ENCODE measurements around the gene PDIA2. TPM values are rescaled to one million over a fixed set of nuclear protein-coding genes. Genes with fewer than 3 reads are reported as not detected.
A peak's percentile ranks its signal among the peaks of the same experiment; 100 is the strongest.
"Not testable (repeated sequence)": the region's sequence is repeated elsewhere in the genome, so short reads cannot be mapped to it uniquely, and the experiment has no call there.

PDIA2 gene
- total and polyA plus RNA-seq, 2 experiments from 2014 or later = not detected

- Histone ChIP-seq H3K79me2 (ENCODE audit: insufficient read depth) (peaks cover 96% of the 10 kb centered on the region), H3K9me2 (ENCODE audit: insufficient read depth) (no peaks in the 10 kb centered on the region), H3K9ac (no peak overlapping the region), H2AFZ (no peak overlapping the region), H3F3A (ENCODE audit: insufficient read depth) (peaks cover 8% of the 10 kb centered on the region; the same call in 1 of the 2 replicates), H4K20me1 (ENCODE audit: insufficient read depth) (peaks cover 8% of the 10 kb centered on the region), H3K9me3 (ENCODE audit: low read depth) (no peaks in the 10 kb centered on the region), H3K27me3 (replicated peaks; ENCODE audit: insufficient read depth) (no peaks in the 10 kb centered on the region), H3K4me1 (ENCODE audit: insufficient read depth) (peaks cover 10% of the 10 kb centered on the region; the same call in 1 of the 2 replicates), H3K4me3 (no peak overlapping the region), H3K4me2 (ENCODE audit: unreplicated experiment) (no peak overlapping the region), H3K27ac (no peak overlapping the region), H3K36me3 (ENCODE audit: low read depth) (no peaks in the 10 kb centered on the region)
- in situ Hi-C loops (cut with MboI) = no loop called here
- no peak for DNase-seq
- TF ChIP-seq EZH2 (IDR thresholded peaks at IDR 0.05; ENCODE audit: insufficient read depth, poor library complexity, severe bottlenecking) (no peak), EZH2phosphoT487 (IDR thresholded peaks at IDR 0.05; ENCODE audit: insufficient read depth, low read depth) (no peak)
- 95 to 96% methylated on average over 28 of the region's 28 CpGs for WGBS, 2 experiments (ENCODE audit: low coverage in 1 of 2, low lambda C conversion rate in 2 of 2, missing lambda C conversion rate in 2 of 2)
Observed at GRCh38 chr16:325375-326145, 42.6 kb downstream of the PDIA2 start.

GRCh38 chr16:330741-331140 is 47.8 kb downstream of the PDIA2 start:
- Histone ChIP-seq H2AFZ (no peak overlapping the region), H3K79me2 (ENCODE audit: insufficient read depth) (peaks cover 98% of the 10 kb centered on the region), H3K4me3 (no peak overlapping the region), H3K36me3 (ENCODE audit: low read depth) (no peaks in the 10 kb centered on the region), H3K9me3 (ENCODE audit: low read depth) (no peaks in the 10 kb centered on the region), H4K20me1 (ENCODE audit: insufficient read depth) (peaks cover 7% of the 10 kb centered on the region; the same call in 1 of the 2 replicates), H3K27ac (peak overlapping the region; percentile 39), H3F3A (ENCODE audit: insufficient read depth) (peaks cover 11% of the 10 kb centered on the region; the same call in 1 of the 2 replicates), H3K27me3 (replicated peaks; ENCODE audit: insufficient read depth) (no peaks in the 10 kb centered on the region), H3K4me1 (ENCODE audit: insufficient read depth) (peaks cover 24% of the 10 kb centered on the region), H3K9ac (peak overlapping the region; percentile 42), H3K4me2 (ENCODE audit: unreplicated experiment) (no peak overlapping the region), H3K9me2 (ENCODE audit: insufficient read depth) (no peaks in the 10 kb centered on the region)
- no peak for DNase-seq
- in situ Hi-C loops (cut with MboI) = no loop called here
- 65 to 73% methylated on average over 2 of the region's 2 CpGs for WGBS, 2 experiments (ENCODE audit: low coverage in 1 of 2, low lambda C conversion rate in 2 of 2, missing lambda C conversion rate in 2 of 2)
- TF ChIP-seq EZH2 (IDR thresholded peaks at IDR 0.05; ENCODE audit: insufficient read depth, poor library complexity, severe bottlenecking) (no peak), EZH2phosphoT487 (IDR thresholded peaks at IDR 0.05; ENCODE audit: insufficient read depth, low read depth) (no peak)

GRCh38 chr16:331181-331814 is 48.3 kb downstream of the PDIA2 start:
- peaks cover 11% of the 10 kb centered on the region; the same call in 1 of the 2 replicates for H3F3A ChIP-seq (ENCODE audit: insufficient read depth)
- DNase-seq = peak; percentile 57
- H3K4me3 ChIP-seq; H3K4me2 ChIP-seq (ENCODE audit: unreplicated experiment); H2AFZ ChIP-seq; H4K20me1 ChIP-seq (ENCODE audit: insufficient read depth); H3K9me3 ChIP-seq (ENCODE audit: low read depth); H3K27me3 ChIP-seq (replicated peaks; ENCODE audit: insufficient read depth); in situ Hi-C loops (cut with MboI); H3K36me3 ChIP-seq (ENCODE audit: low read depth); H3K9me2 ChIP-seq (ENCODE audit: insufficient read depth): not testable (repeated sequence)
- WGBS, 2 experiments (ENCODE audit: low coverage in 1 of 2, low lambda C conversion rate in 2 of 2, missing lambda C conversion rate in 2 of 2) = 36 to 38% methylated on average over 6 of the region's 6 CpGs
- peaks cover 99% of the 10 kb centered on the region for H3K79me2 ChIP-seq (ENCODE audit: insufficient read depth)
- H3K4me1 ChIP-seq (ENCODE audit: insufficient read depth) = peaks cover 24% of the 10 kb centered on the region
- H3K27ac ChIP-seq = peak overlapping the region; percentile 39
- peak overlapping the region; percentile 42 for H3K9ac ChIP-seq

GRCh38 chr16:333406-334094 is 50.6 kb downstream of the PDIA2 start:
- Histone ChIP-seq H3K4me1 (ENCODE audit: insufficient read depth) (peaks cover 15% of the 10 kb centered on the region), H3K4me2 (ENCODE audit: unreplicated experiment) (no peak overlapping the region), H4K20me1 (ENCODE audit: insufficient read depth) (peaks cover 9% of the 10 kb centered on the region; the same call in 1 of the 2 replicates), H3F3A (ENCODE audit: insufficient read depth) (peaks cover 11% of the 10 kb centered on the region; the same call in 1 of the 2 replicates), H3K4me3 (no peak overlapping the region), H3K9me2 (ENCODE audit: insufficient read depth) (no peaks in the 10 kb centered on the region), H3K9me3 (ENCODE audit: low read depth) (no peaks in the 10 kb centered on the region), H3K27ac (no peak overlapping the region), H3K36me3 (ENCODE audit: low read depth) (no peaks in the 10 kb centered on the region), H2AFZ (no peak overlapping the region), H3K9ac (no peak overlapping the region), H3K27me3 (replicated peaks; ENCODE audit: insufficient read depth) (no peaks in the 10 kb centered on the region), H3K79me2 (ENCODE audit: insufficient read depth) (peaks cover 100% of the 10 kb centered on the region)
- in situ Hi-C loops (cut with MboI) = no loop called here
- TF ChIP-seq EZH2 (IDR thresholded peaks at IDR 0.05; ENCODE audit: insufficient read depth, poor library complexity, severe bottlenecking) (no peak), EZH2phosphoT487 (IDR thresholded peaks at IDR 0.05; ENCODE audit: insufficient read depth, low read depth) (no peak)
- DNase-seq = no peak
- 79 to 84% methylated on average over 6 of the region's 6 CpGs for WGBS, 2 experiments (ENCODE audit: low coverage in 1 of 2, low lambda C conversion rate in 2 of 2, missing lambda C conversion rate in 2 of 2)

- H2AFZ ChIP-seq; H3K9ac ChIP-seq; DNase-seq; in situ Hi-C loops (cut with MboI); H3K36me3 ChIP-seq (ENCODE audit: low read depth); H3K4me2 ChIP-seq (ENCODE audit: unreplicated experiment); H4K20me1 ChIP-seq (ENCODE audit: insufficient read depth); H3K27ac ChIP-seq; H3K9me2 ChIP-seq (ENCODE audit: insufficient read depth); H3K9me3 ChIP-seq (ENCODE audit: low read depth); H3K4me3 ChIP-seq; H3K27me3 ChIP-seq (replicated peaks; ENCODE audit: insufficient read depth): not testable (repeated sequence)
- Histone ChIP-seq H3K4me1 (ENCODE audit: insufficient read depth) (peaks cover 15% of the 10 kb centered on the region), H3F3A (ENCODE audit: insufficient read depth) (peaks cover 11% of the 10 kb centered on the region; the same call in 1 of the 2 replicates), H3K79me2 (ENCODE audit: insufficient read depth) (peaks cover 100% of the 10 kb centered on the region)
- WGBS, 2 experiments (ENCODE audit: low coverage in 1 of 2, low lambda C conversion rate in 2 of 2, missing lambda C conversion rate in 2 of 2) = 97% methylated on average over 5 of the region's 5 CpGs
Observed at GRCh38 chr16:334164-334832, 51.3 kb downstream of the PDIA2 start.

GRCh38 chr16:334861-335632 is 52.1 kb downstream of the PDIA2 start:
- H3K27me3 ChIP-seq (replicated peaks; ENCODE audit: insufficient read depth); H3K36me3 ChIP-seq (ENCODE audit: low read depth); H2AFZ ChIP-seq; H3K9me2 ChIP-seq (ENCODE audit: insufficient read depth); H4K20me1 ChIP-seq (ENCODE audit: insufficient read depth); DNase-seq; H3K27ac ChIP-seq; in situ Hi-C loops (cut with MboI); H3K4me3 ChIP-seq; H3K9me3 ChIP-seq (ENCODE audit: low read depth); H3K4me2 ChIP-seq (ENCODE audit: unreplicated experiment); H3K9ac ChIP-seq: not testable (repeated sequence)
- Histone ChIP-seq H3K79me2 (ENCODE audit: insufficient read depth) (peaks cover 100% of the 10 kb centered on the region), H3K4me1 (ENCODE audit: insufficient read depth) (peaks cover 15% of the 10 kb centered on the region), H3F3A (ENCODE audit: insufficient read depth) (peaks cover 11% of the 10 kb centered on the region; the same call in 1 of the 2 replicates)
- WGBS, 2 experiments (ENCODE audit: low coverage in 1 of 2, low lambda C conversion rate in 2 of 2, missing lambda C conversion rate in 2 of 2) = 89 to 91% methylated on average over 10 to 11 of the region's 11 CpGs

Measured in GM23248 (cell line).